ENCODE data around the gene MGAT5B. TPM values are rescaled to one million over a fixed set of nuclear protein-coding genes. Genes with fewer than 3 reads are reported as not detected.

MGAT5B gene
- total RNA-seq, 5 donors from 2014 or later (not counting 1 experiment from before 2014, with no cell fraction given) = 0.15 to 2.4 (median 0.79) TPM

DNA sequence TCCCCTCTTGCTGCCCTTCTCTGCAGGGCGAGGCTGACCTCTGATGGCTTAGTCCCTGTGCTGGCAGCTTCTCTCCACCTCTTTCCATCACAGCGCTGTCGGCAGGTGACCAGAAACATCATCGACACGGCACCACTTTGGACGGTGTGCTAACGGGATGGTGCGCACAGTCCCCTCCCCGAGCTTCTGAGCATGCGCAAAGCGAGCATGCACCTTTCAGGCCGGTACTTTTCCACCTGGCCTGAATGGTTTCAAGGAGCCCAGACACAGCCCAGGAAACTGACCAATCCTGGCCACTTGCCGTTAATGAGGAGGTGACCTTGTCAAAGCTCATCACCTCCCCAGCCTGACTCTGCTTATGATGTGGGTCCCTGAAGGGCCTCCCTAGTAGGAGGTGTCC is 54.8 kb downstream of the MGAT5B start:
- DNase-seq = no peak
- no peak overlapping the region for H3K4me3 Mint-ChIP-seq
- CTCF ChIA-PET = interaction anchor here in 1 of 2 donors (0.5 kb wide), 1 partner anchor 831 kb away, joined by 3 read pairs; no protein-coding TSS in a partner anchor
- no peaks in the 10 kb centered on the region for H3K4me1 Mint-ChIP-seq
- POLR2A ChIA-PET = no interaction called here
- H3K36me3 Mint-ChIP-seq = no peaks in the 10 kb centered on the region
- Histone ChIP-seq H3K4me3 (ENCODE audit: control insufficient read depth in 1 of 2, extremely low read depth in 1 of 2, low read length in 1 of 2) (no peak overlapping the region), H3K27me3 (replicated peaks in 1 of 2; ENCODE audit: control insufficient read depth in 2 of 2, extremely low read depth in 1 of 2, insufficient read depth in 2 of 2, low read length in 1 of 2) (peaks cover 0 to 25% of the 10 kb centered on the region in 2 experiments), H3K4me1 (ENCODE audit: control insufficient read depth in 1 of 2, extremely low read depth in 1 of 2, insufficient read depth in 2 of 2, low read length in 2 of 2) (no peaks in the 10 kb centered on the region), H3K36me3 (ENCODE audit: control insufficient read depth in 2 of 2, extremely low read depth in 1 of 2, insufficient read depth in 1 of 2, low read length in 1 of 2) (no peaks in the 10 kb centered on the region), H3K9me3 (no peaks in the 10 kb centered on the region), H3K27ac (ENCODE audit: low read length) (no peak overlapping the region)
- ATAC-seq (replicated peaks in 1 of 4) = no peak
- H3K27me3 Mint-ChIP-seq = peaks cover 6 to 8% of the 10 kb centered on the region in 2 donors
- WGBS (ENCODE audit: insufficient coverage) = 86% methylated on average over 12 of the region's 13 CpGs
- H3K9me3 Mint-ChIP-seq = no peaks in the 10 kb centered on the region
- no peak overlapping the region for H3K27ac Mint-ChIP-seq

DNA sequence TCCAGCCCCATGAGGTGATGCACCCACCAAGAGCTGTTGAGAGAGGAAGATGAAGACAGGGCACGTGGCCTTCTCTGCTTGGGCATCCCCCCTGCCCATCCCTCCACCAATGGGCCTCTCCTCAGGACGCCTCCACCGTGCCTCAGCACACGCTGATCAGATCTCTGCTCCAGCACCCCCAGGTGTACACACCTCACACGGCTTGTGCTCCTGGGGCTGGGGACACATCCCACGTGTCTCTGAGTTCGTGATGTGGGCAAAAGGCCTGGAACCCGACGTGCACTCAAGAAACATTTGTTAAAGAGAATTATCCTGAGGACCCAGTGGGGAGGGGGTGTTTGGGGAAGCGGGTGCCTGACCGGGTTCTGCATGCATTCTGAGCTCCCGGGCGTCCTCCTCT is 55.3 kb downstream of the MGAT5B start:
- no peaks in the 10 kb centered on the region for H3K4me1 Mint-ChIP-seq
- Histone ChIP-seq H3K36me3 (ENCODE audit: control insufficient read depth in 2 of 2, extremely low read depth in 1 of 2, insufficient read depth in 1 of 2, low read length in 1 of 2) (no peaks in the 10 kb centered on the region), H3K4me1 (ENCODE audit: control insufficient read depth in 1 of 2, extremely low read depth in 1 of 2, insufficient read depth in 2 of 2, low read length in 2 of 2) (no peaks in the 10 kb centered on the region), H3K27ac (ENCODE audit: low read length) (no peak overlapping the region), H3K27me3 (replicated peaks in 1 of 2; ENCODE audit: control insufficient read depth in 2 of 2, extremely low read depth in 1 of 2, insufficient read depth in 2 of 2, low read length in 1 of 2) (peaks cover 0 to 22% of the 10 kb centered on the region in 2 experiments), H3K9me3 (no peaks in the 10 kb centered on the region), H3K4me3 (ENCODE audit: control insufficient read depth in 1 of 2, extremely low read depth in 1 of 2, low read length in 1 of 2) (no peak overlapping the region)
- ChIA-PET CTCF (no interaction called here), POLR2A (no interaction called here)
- 90% methylated on average over 4 of the region's 13 CpGs for WGBS (ENCODE audit: insufficient coverage)
- no peak overlapping the region for H3K27ac Mint-ChIP-seq
- no peaks in the 10 kb centered on the region for H3K9me3 Mint-ChIP-seq
- H3K36me3 Mint-ChIP-seq = no peaks in the 10 kb centered on the region
- DNase-seq (no peak), ATAC-seq (replicated peaks in 1 of 4) (no peak)
- peaks cover 6 to 8% of the 10 kb centered on the region in 2 donors for H3K27me3 Mint-ChIP-seq
- no peak overlapping the region for H3K4me3 Mint-ChIP-seq

DNA sequence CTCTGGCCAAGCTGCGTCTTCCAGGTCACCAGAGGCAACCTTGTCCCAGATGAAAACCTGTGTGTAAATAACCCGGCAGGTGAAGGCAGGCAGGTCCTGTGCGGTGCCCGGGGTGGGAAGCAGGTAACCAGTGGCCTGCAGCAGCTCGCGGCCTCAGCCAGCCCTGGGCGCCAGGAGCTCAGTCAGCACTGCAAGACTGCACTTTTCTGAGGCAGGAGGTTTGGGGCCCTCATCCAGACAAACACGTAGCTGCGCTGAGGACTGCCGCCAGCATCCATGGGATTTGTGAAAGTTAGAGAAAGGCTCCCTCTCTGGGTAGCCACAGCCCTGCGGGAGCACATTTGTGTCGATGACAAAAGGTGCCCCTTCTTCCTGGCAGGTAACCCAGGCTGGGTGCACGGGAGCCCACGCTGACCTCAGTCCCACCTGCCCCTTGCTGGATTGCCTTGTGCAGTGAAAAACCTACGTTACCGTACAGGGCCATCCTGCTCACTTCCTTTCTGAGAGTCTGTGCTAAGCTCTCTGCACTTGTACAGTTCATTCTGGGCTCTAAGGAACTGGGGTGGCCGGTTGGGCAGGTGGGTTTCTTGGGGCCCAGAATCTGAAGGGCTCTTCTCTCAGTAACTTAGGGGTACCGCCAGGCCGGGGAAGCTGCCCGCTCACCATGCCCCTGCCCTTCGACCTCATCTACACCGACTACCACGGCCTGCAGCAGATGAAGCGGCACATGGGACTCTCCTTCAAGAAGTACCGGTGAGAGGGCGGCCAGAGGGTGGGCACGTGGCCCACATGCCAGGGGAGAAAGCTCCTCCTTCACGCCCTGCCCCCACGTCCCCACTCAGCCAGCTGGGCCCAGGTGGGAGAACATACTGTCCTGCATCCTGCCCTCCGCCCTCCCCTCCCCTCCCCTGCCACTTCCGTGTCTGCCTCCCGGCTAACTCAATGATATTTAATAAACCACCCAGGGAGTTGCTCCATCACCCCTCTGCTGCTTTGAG is 56.4 kb downstream of the MGAT5B start:
- Histone ChIP-seq H3K27me3 (replicated peaks in 1 of 2; ENCODE audit: control insufficient read depth in 2 of 2, extremely low read depth in 1 of 2, insufficient read depth in 2 of 2, low read length in 1 of 2) (peaks cover 0 to 22% of the 10 kb centered on the region in 2 experiments), H3K9me3 (no peaks in the 10 kb centered on the region), H3K4me3 (ENCODE audit: control insufficient read depth in 1 of 2, extremely low read depth in 1 of 2, low read length in 1 of 2) (no peak overlapping the region), H3K27ac (ENCODE audit: low read length) (no peak overlapping the region), H3K4me1 (ENCODE audit: control insufficient read depth in 1 of 2, extremely low read depth in 1 of 2, insufficient read depth in 2 of 2, low read length in 2 of 2) (no peaks in the 10 kb centered on the region), H3K36me3 (ENCODE audit: control insufficient read depth in 2 of 2, extremely low read depth in 1 of 2, insufficient read depth in 1 of 2, low read length in 1 of 2) (no peaks in the 10 kb centered on the region)
- CTCF ChIA-PET = no interaction called here
- ATAC-seq (replicated peaks in 1 of 4) = no peak
- no peak overlapping the region for H3K4me3 Mint-ChIP-seq
- no peaks in the 10 kb centered on the region for H3K36me3 Mint-ChIP-seq
- no peaks in the 10 kb centered on the region for H3K9me3 Mint-ChIP-seq
- no peaks in the 10 kb centered on the region for H3K4me1 Mint-ChIP-seq
- POLR2A ChIA-PET = no interaction called here
- peaks cover 6 to 8% of the 10 kb centered on the region in 2 donors for H3K27me3 Mint-ChIP-seq
- 91% methylated on average over 26 of the region's 32 CpGs for WGBS (ENCODE audit: insufficient coverage)
- no peak for DNase-seq
- H3K27ac Mint-ChIP-seq = no peak overlapping the region

GRCh38 chr17:76925441-76925891 is 57.3 kb downstream of the MGAT5B start:
- H3K9me3 ChIP-seq = no peaks in the 10 kb centered on the region
- no peak overlapping the region for H3K4me3 ChIP-seq (ENCODE audit: control insufficient read depth in 1 of 2, extremely low read depth in 1 of 2, low read length in 1 of 2)
- H3K27me3 ChIP-seq (replicated peaks in 1 of 2; ENCODE audit: control insufficient read depth in 2 of 2, extremely low read depth in 1 of 2, insufficient read depth in 2 of 2, low read length in 1 of 2) = peaks cover 0 to 24% of the 10 kb centered on the region in 2 experiments
- ATAC-seq (replicated peaks in 1 of 4) (no peak), DNase-seq (no peak)
- no peak overlapping the region for H3K27ac ChIP-seq (ENCODE audit: low read length)
- Mint-ChIP-seq H3K4me1 (no peaks in the 10 kb centered on the region), H3K36me3 (no peaks in the 10 kb centered on the region), H3K9me3 (no peaks in the 10 kb centered on the region), H3K4me3 (no peak overlapping the region), H3K27me3 (peaks cover 6 to 8% of the 10 kb centered on the region in 2 donors), H3K27ac (no peak overlapping the region)
- 67% methylated on average over 1 of the region's 8 CpGs for WGBS (ENCODE audit: insufficient coverage)
- CTCF ChIA-PET = no interaction called here
- POLR2A ChIA-PET = no interaction called here
- H3K36me3 ChIP-seq (ENCODE audit: control insufficient read depth in 2 of 2, extremely low read depth in 1 of 2, insufficient read depth in 1 of 2, low read length in 1 of 2) = no peaks in the 10 kb centered on the region
- no peaks in the 10 kb centered on the region for H3K4me1 ChIP-seq (ENCODE audit: control insufficient read depth in 1 of 2, extremely low read depth in 1 of 2, insufficient read depth in 2 of 2, low read length in 2 of 2)

- no peaks in the 10 kb centered on the region for H3K36me3 ChIP-seq (ENCODE audit: control insufficient read depth in 2 of 2, extremely low read depth in 1 of 2, insufficient read depth in 1 of 2, low read length in 1 of 2)
- no peaks in the 10 kb centered on the region for H3K9me3 ChIP-seq
- WGBS (ENCODE audit: insufficient coverage) = 85% methylated on average over 10 of the region's 17 CpGs
- H3K9me3 Mint-ChIP-seq = no peaks in the 10 kb centered on the region
- H3K27ac ChIP-seq (ENCODE audit: low read length) = no peak overlapping the region
- H3K27me3 ChIP-seq (replicated peaks in 1 of 2; ENCODE audit: control insufficient read depth in 2 of 2, extremely low read depth in 1 of 2, insufficient read depth in 2 of 2, low read length in 1 of 2) = peaks cover 0 to 20% of the 10 kb centered on the region in 2 experiments
- no peaks in the 10 kb centered on the region for H3K4me1 Mint-ChIP-seq
- ATAC-seq (replicated peaks in 1 of 4) = no peak
- no peak for DNase-seq
- no peak overlapping the region for H3K4me3 Mint-ChIP-seq
- H3K27ac Mint-ChIP-seq = no peak overlapping the region
- no peaks in the 10 kb centered on the region for H3K36me3 Mint-ChIP-seq
- no peaks in the 10 kb centered on the region for H3K4me1 ChIP-seq (ENCODE audit: control insufficient read depth in 1 of 2, extremely low read depth in 1 of 2, insufficient read depth in 2 of 2, low read length in 2 of 2)
- CTCF ChIA-PET = interaction anchor here in 1 of 2 donors (0.6 kb wide), 1 partner anchor 145 kb away, joined by 3 read pairs; no protein-coding TSS in a partner anchor
- no peak overlapping the region for H3K4me3 ChIP-seq (ENCODE audit: control insufficient read depth in 1 of 2, extremely low read depth in 1 of 2, low read length in 1 of 2)
- POLR2A ChIA-PET = no interaction called here
- H3K27me3 Mint-ChIP-seq = peaks cover 0 to 3% of the 10 kb centered on the region in 2 donors
These were observed 58.1 kb downstream of the MGAT5B start for GRCh38 chr17:76926237-76926866.

- no peaks in the 10 kb centered on the region for H3K9me3 Mint-ChIP-seq
- H3K36me3 Mint-ChIP-seq = no peaks in the 10 kb centered on the region
- H3K4me1 Mint-ChIP-seq = no peaks in the 10 kb centered on the region
- H3K9me3 ChIP-seq = no peaks in the 10 kb centered on the region
- no peak for ATAC-seq (replicated peaks in 1 of 4)
- no peaks in the 10 kb centered on the region for H3K4me1 ChIP-seq (ENCODE audit: control insufficient read depth in 1 of 2, extremely low read depth in 1 of 2, insufficient read depth in 2 of 2, low read length in 2 of 2)
- no peak overlapping the region for H3K4me3 Mint-ChIP-seq
- DNase-seq = no peak
- no peaks in the 10 kb centered on the region for H3K36me3 ChIP-seq (ENCODE audit: control insufficient read depth in 2 of 2, extremely low read depth in 1 of 2, insufficient read depth in 1 of 2, low read length in 1 of 2)
- no peaks in the 10 kb centered on the region for H3K27me3 Mint-ChIP-seq
- ChIA-PET POLR2A (no interaction called here), CTCF (no interaction called here)
- H3K27ac Mint-ChIP-seq = no peak overlapping the region
- 100% methylated on average over 10 of the region's 12 CpGs for WGBS (ENCODE audit: insufficient coverage)
- H3K27me3 ChIP-seq (replicated peaks in 1 of 2; ENCODE audit: control insufficient read depth in 2 of 2, extremely low read depth in 1 of 2, insufficient read depth in 2 of 2, low read length in 1 of 2) = peaks cover 0 to 14% of the 10 kb centered on the region in 2 experiments
- H3K27ac ChIP-seq (ENCODE audit: low read length) = no peak overlapping the region
- no peak overlapping the region for H3K4me3 ChIP-seq (ENCODE audit: control insufficient read depth in 1 of 2, extremely low read depth in 1 of 2, low read length in 1 of 2)
These were observed 59.4 kb downstream of the MGAT5B start for GRCh38 chr17:76927577-76927976.

Data from T-cell (primary cell).